GM21717 (cell line): ENCODE data around the gene SLC35F2.
"Not testable (repeated sequence)": the region's sequence is repeated elsewhere in the genome, so short reads cannot be mapped to it uniquely, and the experiment has no call there.

Source experiments
- ATAC-seq: cut with Tn5 transposase; IDR thresholded peaks from one replicate; pipeline ENCODE4 v1.9.1; 2021; ENCODE audit warnings: mild to moderate bottlenecking, moderate library complexity; ENCODE audit not compliant: unreplicated experiment

The SLC35F2 gene

GRCh38 chr11:107791343-107792048, 67.1 kb downstream of the SLC35F2 start:
- no peak for ATAC-seq

GRCh38 chr11:107789767-107790166, 68.8 kb downstream of the SLC35F2 start:
- ATAC-seq, result no peak

GRCh38 chr11:107787733-107788132, 70.9 kb downstream of the SLC35F2 start:
- ATAC-seq, result no peak

- peak; percentile 70 for ATAC-seq
Observed at GRCh38 chr11:107785401-107785800, 73.2 kb downstream of the SLC35F2 start.

GRCh38 chr11:107783121-107783520, 75.5 kb downstream of the SLC35F2 start:
- no peak for ATAC-seq

GRCh38 chr11:107780775-107781174, 77.8 kb downstream of the SLC35F2 start:
- ATAC-seq, result no peak

GRCh38 chr11:107780136-107780535, 78.5 kb downstream of the SLC35F2 start:
- no peak for ATAC-seq

- ATAC-seq, result no peak
Observed at GRCh38 chr11:107778839-107779517, 79.6 kb downstream of the SLC35F2 start.

- peak; percentile 56 for ATAC-seq
Observed at GRCh38 chr11:107777110-107777509, 81.5 kb downstream of the SLC35F2 start.

- ATAC-seq, result no peak
Observed at GRCh38 chr11:107776062-107776461, 82.5 kb downstream of the SLC35F2 start.

- ATAC-seq, result peak; percentile 30
Observed at GRCh38 chr11:107770551-107770951, 88.0 kb downstream of the SLC35F2 start.

GRCh38 chr11:107769189-107769588, 89.4 kb downstream of the SLC35F2 start:
- peak; percentile 41 for ATAC-seq

GRCh38 chr11:107758719-107759355, 99.8 kb downstream of the SLC35F2 start:
- not testable (repeated sequence) for ATAC-seq

- ATAC-seq, result no peak
Observed at GRCh38 chr11:107757661-107758060, 100.9 kb downstream of the SLC35F2 start.

GRCh38 chr11:107756553-107756952, 102.0 kb downstream of the SLC35F2 start:
- ATAC-seq, result no peak

- ATAC-seq, result no peak
Observed at GRCh38 chr11:107752949-107753822, 105.4 kb downstream of the SLC35F2 start.

GRCh38 chr11:107752508-107752907, 106.1 kb downstream of the SLC35F2 start:
- no peak for ATAC-seq

GRCh38 chr11:107751082-107751481, 107.5 kb downstream of the SLC35F2 start:
- no peak for ATAC-seq

- ATAC-seq, result no peak
Observed at GRCh38 chr11:107750313-107750712, 108.3 kb downstream of the SLC35F2 start.

- ATAC-seq, result no peak
Observed at GRCh38 chr11:107747622-107748021, 111.0 kb downstream of the SLC35F2 start.

- ATAC-seq, result no peak
Observed at GRCh38 chr11:107744736-107745135, 113.9 kb downstream of the SLC35F2 start.
